ENCODE data around the gene ACRV1.
"Not testable (repeated sequence)": the region's sequence is repeated elsewhere in the genome, so short reads cannot be mapped to it uniquely, and the experiment has no call there.

ACRV1 gene, protein sequence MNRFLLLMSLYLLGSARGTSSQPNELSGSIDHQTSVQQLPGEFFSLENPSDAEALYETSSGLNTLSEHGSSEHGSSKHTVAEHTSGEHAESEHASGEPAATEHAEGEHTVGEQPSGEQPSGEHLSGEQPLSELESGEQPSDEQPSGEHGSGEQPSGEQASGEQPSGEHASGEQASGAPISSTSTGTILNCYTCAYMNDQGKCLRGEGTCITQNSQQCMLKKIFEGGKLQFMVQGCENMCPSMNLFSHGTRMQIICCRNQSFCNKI

DNA sequence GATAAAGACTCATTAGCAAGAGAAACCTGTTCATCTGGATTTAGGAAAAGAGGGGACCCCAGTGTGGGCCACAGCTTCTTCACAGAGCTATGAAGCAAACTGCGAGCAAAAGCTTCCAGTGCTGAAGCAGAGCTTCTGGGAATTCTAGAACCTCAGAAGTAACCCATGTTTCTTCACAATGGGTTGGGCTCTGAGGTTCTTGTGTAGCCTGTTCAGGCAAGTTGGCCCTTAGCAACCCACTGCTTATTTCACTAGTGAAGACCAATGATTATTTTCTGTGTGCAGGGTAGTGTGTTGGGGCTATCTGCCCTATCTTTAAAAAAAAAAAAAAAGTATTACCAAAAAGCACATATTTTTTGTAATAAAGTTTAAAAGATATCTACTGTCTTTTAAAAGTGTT is at the start of gene ACRV1:
ACRV1 (minus strand) TSS at position 101 of the 400 bp plus-strand sequence; CDS start at position 34, 67 bp downstream.
- no peak for DNase-seq

- DNase-seq, result no peak
Observed at GRCh38 chr11:125728969-125729368, 48.3 kb upstream of the ACRV1 start.

DNA sequence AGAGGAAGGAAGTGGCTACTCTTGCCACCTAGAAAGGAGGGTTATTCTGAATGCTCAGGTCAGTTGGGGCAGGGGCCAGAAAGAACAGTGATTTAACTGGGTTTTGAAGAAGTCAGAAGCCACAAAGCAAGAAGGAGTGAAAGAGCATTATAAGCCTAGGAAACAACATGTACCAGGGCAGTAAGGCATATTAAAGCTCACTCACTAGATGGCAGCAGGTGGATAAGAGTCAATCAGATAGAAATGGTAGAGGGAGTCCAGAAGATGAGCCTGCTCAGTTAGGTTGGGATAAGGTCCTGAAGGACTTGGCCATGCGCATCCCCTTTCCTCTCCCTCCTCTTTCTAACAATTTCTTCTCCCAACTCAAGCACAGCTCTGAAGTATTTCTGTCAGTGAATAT is 43.5 kb upstream of the ACRV1 start:
- DNase-seq, result no peak

- DNase-seq, result no peak
Observed at GRCh38 chr11:125720781-125721180, 40.1 kb upstream of the ACRV1 start.

DNA sequence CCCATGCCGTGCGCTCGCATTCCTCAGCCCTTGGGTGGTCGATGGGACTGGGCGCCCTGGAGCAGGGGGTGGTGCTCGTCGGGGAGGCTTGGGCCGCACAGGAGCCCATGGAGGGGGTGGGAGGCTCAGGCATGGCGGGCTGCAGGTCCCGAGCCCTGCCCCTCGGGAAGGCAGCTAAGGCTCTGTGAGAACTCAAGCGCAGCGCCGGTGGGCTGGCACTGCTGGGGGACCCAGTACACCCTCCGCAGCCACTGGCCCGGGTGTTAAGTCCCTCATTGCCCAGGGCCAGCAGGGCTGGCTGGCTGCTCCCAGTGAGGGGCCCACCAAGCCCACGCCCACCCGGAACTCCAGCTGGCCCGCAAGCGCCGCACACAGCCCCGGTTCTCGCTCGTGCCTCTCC is 24.0 kb upstream of the ACRV1 start:
- DNase-seq, result not testable (repeated sequence)

DNA sequence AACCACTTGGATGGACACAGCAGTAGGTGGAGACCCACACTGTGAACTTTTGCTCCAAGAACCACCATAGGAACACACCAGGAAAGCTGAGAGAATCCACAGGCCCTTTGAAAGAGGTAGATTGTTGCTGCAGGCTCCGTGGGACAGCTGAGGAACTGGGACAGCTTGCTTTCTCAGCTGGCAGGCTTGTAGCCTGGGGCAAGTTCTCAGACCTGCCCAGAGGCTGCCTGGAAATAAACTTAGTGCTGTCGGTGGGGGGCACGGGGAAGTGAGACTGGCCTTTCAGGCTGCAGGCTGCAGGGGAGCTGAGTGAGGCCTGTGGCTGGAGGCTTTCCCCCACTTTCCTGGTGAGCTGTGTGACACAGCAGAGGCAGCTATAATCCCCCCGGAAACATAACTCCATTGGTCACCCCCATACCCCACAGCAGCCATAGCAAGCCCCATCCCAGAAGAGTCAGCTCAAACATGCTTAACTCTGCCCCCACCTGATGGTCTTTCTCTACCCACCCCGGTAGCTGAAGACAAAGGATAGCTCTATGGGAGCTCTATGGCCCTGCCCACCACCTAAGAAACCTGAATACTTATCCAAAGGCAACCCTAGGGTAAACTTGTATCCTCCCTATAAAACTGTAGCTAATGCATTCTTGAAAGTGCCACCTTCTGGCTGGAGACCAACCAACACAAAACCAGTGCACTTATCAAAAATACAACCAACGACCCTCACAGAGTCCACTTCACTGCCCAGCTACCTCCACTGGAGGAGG is 21.4 kb upstream of the ACRV1 start:
- DNase-seq, result no peak

DNA sequence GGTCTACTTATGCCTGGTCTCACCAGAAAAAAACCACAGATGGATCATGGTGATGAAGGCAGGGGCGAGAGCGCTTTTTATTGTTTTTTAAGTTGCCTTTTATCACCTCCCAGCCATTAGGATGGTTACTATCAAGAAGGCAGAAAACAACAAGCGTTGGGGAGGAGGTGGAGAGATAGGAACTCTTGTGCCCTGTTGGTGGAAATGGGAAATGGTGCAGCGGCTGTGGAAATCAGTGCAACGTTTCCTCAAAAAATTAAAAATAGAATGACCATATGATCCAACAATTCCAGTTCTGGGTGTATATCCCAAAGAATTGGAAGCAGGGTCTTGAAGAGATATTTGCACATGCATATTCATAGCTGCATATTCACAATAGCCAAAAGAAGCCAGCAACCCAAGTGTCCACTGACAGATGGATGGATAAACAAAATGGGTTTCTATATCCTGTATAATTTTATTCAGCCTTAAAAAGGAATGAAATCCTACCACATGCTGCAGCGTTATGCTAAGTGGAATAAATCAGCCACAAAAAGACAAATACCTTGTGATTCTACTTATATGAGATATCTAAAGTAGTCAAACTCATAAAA is 20.5 kb upstream of the ACRV1 start:
- no peak for DNase-seq

- no peak for DNase-seq
Observed at GRCh38 chr11:125694951-125695350, 14.3 kb upstream of the ACRV1 start.

DNA sequence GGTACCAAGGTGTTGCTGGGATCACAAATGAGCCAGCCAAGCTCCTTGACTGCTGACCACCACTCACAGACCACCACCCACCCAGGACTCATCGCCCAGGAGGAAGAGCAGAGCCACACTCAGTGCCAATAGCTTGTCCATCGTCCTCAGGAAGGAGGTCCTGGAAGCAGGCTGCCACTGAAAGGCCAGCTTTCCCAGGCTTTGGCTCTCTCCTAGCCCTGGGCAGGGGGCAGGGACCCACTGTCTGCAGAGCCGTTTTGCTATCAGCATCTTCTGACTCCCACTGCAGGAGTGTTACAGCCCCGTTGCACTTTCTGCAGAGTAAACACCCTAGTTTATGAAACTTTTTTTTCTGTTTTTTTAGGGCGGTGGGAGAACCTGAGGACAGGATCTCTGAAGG is 12.2 kb upstream of the ACRV1 start:
- no peak for DNase-seq

DNA sequence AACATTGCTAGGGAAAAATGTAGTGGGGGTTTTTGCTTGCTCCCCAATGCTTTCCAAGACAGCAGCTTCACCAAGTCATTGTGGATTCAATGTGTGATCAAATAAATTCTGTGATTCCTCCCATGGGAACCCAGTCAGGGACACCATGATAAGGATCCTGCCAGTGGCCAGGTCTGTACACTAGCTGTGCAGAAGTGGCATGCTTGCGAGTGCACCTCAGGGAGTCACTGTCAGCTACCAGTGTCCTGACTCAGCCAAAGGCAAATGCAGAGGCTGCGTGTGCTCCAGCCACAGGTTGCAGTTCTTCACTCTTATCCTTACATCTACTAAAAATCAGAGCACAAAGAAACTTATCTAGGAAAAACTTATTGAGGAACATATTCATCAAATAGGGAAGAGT is 9.4 kb upstream of the ACRV1 start:
- no peak for DNase-seq

DNA sequence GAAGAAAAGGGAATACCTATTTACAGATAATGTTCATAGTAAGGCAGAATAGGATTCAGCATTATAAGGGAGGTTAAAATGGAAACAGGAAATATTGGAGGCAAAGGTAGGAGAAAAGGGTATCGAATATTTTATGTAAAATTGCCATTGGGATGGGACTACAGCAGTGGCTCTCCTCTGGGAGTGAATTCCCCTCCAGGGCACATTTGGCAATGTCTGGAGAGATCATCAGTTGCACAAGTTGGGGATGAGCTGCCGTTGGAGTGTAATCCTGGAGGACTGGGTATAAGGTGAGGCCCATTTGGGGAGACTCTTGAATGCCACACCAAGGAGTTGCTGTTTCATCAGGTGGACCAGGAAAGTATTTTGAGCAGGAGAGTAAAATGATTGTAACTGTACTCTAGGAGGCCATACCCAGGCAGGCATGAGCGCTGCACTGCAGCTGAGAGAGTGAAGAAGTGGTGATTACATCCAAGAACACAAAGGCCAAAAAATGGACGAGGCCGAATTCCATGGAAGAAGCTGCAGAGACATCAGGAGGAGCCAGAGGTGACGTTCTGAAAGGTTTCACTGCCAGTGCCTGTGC is 8.7 kb upstream of the ACRV1 start:
- DNase-seq, result no peak

DNA sequence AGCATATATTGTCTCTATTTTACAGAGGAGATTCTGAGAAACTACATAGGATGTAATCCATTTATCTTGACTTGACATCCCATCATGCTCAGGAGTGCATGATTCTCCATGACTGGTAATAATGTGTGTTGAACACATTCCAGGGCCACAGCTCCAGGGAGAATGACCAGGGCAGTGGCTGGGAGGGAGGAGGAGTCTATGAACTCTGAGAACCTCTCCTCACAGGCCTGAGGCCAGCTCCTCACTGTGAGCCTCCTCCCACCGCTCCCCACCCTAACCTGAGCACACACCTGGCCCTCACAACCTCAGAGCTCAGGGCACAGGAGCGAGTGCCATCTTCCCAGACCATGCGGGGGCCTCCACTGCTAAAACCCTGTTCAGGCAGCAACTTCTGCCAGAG is 8.0 kb upstream of the ACRV1 start:
- no peak for DNase-seq

- no peak for DNase-seq
Observed at GRCh38 chr11:125688066-125688465, 7.4 kb upstream of the ACRV1 start.

- no peak for DNase-seq
Observed at GRCh38 chr11:125685228-125685627, 4.6 kb upstream of the ACRV1 start.

GRCh38 chr11:125679837-125680236 is 810 bp downstream of the ACRV1 start:
- DNase-seq, result no peak

GRCh38 chr11:125679397-125679796 is 1.2 kb downstream of the ACRV1 start:
- DNase-seq, result no peak

DNA sequence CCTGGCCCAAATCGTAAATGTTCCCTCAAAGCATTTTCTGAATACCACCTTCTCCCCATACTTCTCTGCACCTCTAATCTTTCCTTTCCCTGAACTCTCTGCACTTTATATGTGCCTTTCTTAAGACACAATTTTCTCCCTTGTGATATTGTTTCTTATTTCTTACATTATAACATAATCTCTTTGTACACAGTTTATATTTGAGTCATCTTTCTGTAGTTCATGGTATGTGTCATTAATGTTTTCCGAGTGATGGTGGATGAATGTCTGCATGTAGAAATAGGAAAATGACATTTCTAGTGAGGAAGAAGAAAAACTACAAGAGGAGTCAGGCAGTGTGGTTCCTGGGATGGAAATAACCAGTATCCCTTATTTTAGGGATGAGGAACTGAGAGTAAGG is 5.5 kb downstream of the ACRV1 start:
- DNase-seq, result no peak

GRCh38 chr11:125674210-125674609 is 6.4 kb downstream of the ACRV1 start:
- no peak for DNase-seq

GRCh38 chr11:125671561-125671960 is 9.1 kb downstream of the ACRV1 start:
- no peak for DNase-seq

DNA sequence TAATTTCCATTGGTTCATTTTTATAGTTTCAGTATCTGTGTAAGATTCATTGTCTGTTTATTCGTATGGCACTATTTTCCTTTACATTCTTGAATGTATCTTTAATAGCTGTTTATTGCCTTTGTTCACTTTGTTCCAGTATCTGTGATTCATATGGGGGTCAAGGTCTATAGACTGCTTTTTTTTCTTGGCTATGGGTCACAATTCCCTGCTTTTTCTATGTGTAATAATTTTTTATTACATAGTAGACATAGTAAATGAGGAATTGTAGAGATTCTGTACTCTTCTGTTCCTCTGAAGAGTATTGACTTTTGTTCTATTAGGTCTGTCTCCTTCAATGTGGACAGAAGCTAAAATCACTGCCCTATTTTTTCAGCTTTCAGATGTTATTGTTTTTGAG is 10.5 kb downstream of the ACRV1 start:
- DNase-seq, result no peak

- no peak for DNase-seq
Observed at GRCh38 chr11:125667151-125667550, 13.5 kb downstream of the ACRV1 start.

GRCh38 chr11:125663910-125664309 is 16.7 kb downstream of the ACRV1 start:
- DNase-seq, result no peak

DNA sequence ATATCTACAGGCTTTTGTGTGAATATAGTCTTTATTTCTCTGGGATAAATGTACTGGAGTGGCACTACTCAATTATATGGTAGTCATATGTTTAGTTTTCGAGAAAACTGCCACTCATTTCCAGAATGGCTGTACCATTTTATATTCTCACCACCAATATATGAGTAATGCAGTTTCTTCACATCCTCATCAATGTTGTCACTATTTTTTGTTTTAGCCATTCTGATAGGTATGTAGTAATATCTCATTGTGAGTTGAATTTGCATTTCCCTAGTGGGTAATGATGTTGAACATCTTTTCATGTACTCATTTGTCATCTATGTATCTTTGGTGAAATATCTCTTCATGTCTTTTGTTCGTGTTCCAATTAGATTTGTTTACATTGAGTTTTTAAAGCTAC is 18.0 kb downstream of the ACRV1 start:
- DNase-seq, result no peak

All from activated T-cell treated with anti-CD3 and anti-CD28 coated beads, Interleukin-2, amount 50 U/mL, for 48 hours (primary cell).